Astrocyte of the cerebellum (primary cell): ENCODE results near the gene CYTH1.

Experiments used
- DNase-seq: peaks from one replicate; pipeline ENCODE4 v3.0.0-alpha.2; 2011; ENCODE audit warnings: low read depth
- H3K4me3 ChIP-seq: 2 replicates; pipeline ENCODE4 v1.5.1; 2011; ENCODE audit warnings: mild to moderate bottlenecking, low read depth, low read length, moderate library complexity
- in situ Hi-C: cut with HindIII; loops from 2 replicates; pipeline ENCODE4 v1.10.0; 2017; ENCODE audit warnings: low sequenced_read_pairs
- TF ChIP-seq, protein P1 (sequence below): IDR thresholded peaks from 2 replicates; pipeline ENCODE4 v1.5.1; 2012; ENCODE audit warnings: low read length, low read depth, moderate library complexity, mild to moderate bottlenecking; ENCODE audit errors: missing control alignments

Gene CYTH1

DNA sequence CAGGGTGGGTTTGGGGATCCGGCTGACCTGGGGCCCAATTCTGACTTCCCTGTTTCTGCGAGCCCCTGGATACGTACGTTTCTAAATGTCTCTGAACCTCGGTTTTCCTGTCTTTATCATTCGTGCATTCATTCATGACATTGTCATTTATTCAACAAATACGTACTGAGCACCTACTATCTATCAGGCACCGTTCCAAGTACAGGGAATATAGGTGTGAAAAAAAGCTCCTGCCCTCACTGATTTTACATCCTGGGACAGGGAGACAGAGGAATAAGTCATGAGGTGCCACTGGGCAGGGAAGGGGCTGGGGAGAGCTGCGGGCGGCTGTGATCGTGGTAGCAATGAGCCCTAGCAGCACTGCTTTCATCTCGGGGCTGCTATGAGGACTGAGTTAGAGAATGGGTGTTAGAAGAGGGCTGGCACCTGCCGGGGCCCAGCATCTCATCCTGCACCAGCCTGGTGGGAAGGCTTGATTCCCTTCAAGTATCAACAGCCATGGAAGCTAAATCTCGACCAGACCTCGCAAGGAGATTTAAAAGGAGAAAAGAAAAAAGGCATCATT is 116.6 kb downstream of the CYTH1 start:
- TF ChIP-seq, protein P1, sequence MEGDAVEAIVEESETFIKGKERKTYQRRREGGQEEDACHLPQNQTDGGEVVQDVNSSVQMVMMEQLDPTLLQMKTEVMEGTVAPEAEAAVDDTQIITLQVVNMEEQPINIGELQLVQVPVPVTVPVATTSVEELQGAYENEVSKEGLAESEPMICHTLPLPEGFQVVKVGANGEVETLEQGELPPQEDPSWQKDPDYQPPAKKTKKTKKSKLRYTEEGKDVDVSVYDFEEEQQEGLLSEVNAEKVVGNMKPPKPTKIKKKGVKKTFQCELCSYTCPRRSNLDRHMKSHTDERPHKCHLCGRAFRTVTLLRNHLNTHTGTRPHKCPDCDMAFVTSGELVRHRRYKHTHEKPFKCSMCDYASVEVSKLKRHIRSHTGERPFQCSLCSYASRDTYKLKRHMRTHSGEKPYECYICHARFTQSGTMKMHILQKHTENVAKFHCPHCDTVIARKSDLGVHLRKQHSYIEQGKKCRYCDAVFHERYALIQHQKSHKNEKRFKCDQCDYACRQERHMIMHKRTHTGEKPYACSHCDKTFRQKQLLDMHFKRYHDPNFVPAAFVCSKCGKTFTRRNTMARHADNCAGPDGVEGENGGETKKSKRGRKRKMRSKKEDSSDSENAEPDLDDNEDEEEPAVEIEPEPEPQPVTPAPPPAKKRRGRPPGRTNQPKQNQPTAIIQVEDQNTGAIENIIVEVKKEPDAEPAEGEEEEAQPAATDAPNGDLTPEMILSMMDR: no peak
- in situ Hi-C loops: no loop called here
- no peak overlapping the region for H3K4me3 ChIP-seq
- DNase-seq: no peak

DNA sequence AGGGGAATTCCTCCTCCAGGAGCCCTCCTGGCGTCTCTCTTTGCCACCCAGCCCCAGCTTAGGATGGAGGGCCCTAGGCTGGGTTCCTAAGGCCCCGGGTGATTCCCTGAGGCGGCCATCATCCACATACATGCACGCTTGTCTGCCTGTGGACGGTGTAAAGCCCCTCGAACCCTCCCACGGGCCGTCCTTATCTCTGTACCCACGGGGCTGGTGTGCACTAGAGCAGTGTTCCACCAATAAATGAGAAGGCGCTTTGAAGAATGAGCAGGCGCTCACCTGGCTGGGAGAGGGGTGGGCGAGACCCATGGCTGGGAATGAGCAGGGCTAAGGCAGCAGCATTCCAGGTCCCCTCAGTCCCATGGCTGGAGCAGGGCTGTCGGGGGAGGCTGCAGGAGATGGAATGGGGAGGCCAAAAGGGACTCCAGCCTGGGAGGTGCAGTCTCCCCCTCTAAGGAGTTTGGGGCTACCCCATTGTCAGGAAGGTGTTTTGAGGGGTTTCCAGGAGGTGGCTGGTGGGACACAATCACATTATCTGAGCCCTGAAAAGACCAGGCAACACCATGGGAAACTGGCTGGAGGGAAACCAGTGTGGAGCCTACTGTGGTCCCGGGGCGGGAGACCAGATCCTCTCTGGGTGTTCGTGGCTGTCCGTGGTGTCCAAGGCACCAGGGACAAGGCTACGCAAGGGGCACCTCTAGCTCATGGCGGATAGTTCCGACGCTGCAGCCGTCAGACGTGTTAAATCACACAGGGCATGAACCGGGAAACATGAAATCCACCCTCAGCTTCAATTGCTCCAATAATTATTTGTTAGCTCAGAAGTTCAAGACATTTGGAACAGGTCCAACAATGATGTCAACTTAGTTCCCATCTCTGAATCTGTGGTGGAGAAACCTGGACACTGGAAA is 117.3 kb downstream of the CYTH1 start:
- TF ChIP-seq, protein P1: no peak
- H3K4me3 ChIP-seq: no peak overlapping the region
- DNase-seq: no peak
- in situ Hi-C loops: no loop called here

DNA sequence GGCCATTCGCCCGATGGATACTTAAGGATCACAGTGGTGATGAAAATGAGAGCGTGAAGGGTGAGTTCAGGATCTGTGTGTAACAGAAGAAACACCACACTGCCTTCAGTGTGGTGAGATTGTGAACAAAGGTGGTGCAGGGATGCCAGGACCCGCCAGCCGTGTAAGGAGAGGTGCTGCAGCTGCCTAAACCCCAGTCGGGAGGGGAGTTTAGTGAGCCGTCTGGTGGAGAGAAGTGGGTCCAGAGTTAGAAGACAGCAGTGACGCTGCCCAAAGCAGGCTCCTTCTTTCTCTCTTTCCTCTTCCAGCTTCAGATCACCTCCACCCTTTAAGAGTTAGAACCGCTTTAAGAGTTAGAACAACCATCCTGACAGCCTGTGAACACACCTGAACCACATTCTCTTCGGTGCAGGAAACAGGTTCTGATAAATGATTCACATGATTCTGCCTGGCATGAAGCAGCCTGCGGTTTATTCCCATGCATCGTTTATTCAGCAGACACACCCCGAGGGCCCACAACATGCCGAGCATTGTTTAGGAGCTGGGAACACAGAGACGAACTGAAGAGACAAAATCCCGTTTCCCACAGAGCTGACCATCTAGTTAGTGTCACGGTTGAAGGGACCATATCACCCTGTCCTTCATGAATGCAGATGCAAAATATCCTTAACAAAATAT is 120.8 kb downstream of the CYTH1 start:
- TF ChIP-seq, protein P1: no peak
- H3K4me3 ChIP-seq: no peak overlapping the region
- in situ Hi-C loops: no loop called here
- DNase-seq: peak; percentile 34

DNA sequence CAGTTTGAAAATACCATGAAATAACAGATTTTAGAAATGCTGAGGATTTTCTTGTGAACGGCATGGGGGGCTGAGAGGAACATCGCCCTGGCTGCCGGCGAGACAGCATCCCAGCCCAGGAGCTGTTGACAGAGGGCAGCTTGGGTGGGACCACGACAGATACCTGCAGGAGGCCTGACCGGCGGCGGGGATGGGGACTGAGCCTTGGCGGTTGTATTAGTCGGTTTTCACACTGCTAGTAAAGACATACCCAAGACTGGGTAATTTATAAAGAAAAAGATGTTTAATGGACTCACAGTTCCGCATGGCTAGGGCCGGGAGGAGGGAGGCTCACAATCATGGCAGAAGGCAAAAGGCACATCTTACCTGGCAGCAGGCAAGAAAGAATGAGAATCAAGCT is 122.5 kb downstream of the CYTH1 start:
- in situ Hi-C loops: no loop called here
- no peak for DNase-seq
- no peak overlapping the region for H3K4me3 ChIP-seq
- TF ChIP-seq, protein P1: no peak

DNA sequence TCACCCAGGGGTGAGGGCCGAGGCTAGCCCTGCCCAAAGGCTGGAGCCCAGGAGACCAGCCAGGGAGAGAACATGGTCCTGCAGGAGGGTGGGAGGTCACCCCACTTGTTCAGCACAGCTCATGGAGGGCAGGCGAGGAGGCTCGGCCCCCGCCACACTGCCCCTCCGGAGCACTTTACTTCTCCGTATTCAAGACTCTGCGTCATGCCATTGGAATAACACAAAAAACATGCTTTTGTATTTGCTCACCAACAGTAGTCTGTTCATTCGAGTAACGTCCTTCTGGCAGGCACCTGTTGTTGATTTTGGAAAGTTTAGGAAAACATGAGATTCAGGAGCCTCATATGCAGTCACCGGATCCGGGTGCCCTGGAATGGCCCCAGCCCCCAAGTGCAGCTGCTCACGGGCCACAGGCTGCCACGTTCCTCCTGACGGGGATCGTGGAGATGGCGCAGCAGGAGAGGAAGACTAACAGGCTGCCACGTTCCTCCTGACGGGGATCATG is 123.7 kb downstream of the CYTH1 start:
- in situ Hi-C loops: no loop called here
- no peak for DNase-seq
- no peak overlapping the region for H3K4me3 ChIP-seq
- TF ChIP-seq, protein P1: no peak

DNA sequence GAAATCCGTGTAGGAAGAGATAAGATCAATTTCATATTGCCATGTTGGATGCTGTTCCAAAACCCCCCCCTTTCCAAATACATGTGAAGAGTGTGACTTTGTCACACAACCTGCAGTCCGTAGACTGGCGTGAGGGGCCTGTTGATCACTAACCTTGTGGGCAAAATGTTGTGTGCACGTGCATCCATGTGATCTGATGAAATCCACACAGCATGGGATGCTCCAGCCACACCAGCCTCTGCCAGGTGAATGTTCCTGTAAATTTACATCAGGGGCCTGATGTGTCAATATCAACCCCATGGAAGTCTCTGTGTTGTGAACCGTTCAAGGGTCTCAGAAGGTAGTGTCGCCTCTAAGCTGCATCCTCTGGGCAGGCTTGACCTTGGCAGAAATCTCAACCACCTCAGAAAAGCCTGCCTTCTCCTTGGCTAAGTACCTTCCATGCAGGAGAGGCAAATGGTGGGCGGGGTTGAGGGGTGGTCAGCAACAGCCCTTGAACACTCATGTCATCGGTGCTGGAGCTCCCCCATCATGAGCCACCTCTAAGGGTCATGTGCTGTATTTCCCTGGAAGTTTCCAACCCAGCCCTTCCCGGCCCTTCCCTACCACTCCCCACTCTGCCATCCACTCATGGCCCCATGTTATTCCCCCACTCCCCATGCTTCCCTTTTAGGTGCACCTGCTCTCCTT is 126.7 kb downstream of the CYTH1 start:
- no peak for DNase-seq
- no peak overlapping the region for H3K4me3 ChIP-seq
- in situ Hi-C loops: no loop called here
- TF ChIP-seq, protein P1: no peak
